Measurements from ENCODE around the gene ALG1.
"Not testable (repeated sequence)": the region's sequence is repeated elsewhere in the genome, so short reads cannot be mapped to it uniquely, and the experiment has no call there.

Gene ALG1

DNA sequence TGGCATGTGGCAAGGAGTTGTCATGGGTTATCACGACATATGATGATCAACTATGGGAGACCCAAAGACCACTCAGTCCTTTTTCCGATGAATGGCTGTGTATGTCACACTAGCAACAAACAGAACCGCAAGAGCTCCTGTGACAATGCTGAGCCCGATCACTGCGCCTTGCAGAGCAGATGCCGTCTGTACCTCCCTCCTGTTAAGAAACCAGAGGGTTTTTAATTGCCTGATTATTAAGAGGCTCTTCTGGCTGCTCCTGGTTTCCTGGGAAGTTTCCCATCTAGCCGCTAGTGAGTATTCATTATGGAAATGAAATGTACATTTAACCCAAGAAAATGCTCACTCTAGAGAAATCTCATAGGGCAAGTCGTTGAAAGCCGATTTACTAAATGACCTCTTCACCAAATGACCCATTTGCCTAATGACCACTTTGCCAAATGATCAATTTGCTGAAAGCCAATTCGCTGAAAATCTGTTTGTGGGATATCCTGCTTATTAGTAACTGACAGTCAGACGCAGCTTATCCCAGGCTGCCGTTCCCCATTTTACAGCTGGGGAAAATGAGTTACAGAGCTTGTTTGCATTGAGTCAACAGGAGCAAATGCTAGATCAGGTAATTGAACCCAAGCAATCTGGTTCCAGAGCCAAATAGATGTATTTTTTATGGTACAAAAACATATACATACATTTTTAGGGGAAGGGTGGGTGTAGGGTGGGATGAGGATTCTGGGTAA is 31.8 kb downstream of the ALG1 start:
- not testable (repeated sequence) for DNase-seq

DNA sequence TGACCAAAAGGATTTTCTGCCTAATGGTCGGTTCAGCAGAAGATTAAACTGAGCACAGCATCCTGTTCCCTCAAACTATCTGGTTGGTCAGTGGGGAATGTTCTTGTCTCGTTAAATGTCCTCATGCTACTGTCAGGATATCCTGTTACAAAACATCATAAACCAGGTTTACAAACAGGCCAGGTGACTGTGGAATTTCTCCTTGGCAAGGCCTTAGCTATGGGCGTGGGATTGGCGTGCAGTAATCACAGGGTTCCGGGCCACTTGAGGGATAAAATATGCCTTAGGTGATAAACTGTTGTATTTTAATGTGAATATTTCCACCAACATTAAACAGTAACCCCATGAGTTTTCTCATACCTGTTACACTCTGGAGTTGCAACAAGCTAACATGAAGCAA is 33.4 kb downstream of the ALG1 start:
- not testable (repeated sequence) for DNase-seq

DNA sequence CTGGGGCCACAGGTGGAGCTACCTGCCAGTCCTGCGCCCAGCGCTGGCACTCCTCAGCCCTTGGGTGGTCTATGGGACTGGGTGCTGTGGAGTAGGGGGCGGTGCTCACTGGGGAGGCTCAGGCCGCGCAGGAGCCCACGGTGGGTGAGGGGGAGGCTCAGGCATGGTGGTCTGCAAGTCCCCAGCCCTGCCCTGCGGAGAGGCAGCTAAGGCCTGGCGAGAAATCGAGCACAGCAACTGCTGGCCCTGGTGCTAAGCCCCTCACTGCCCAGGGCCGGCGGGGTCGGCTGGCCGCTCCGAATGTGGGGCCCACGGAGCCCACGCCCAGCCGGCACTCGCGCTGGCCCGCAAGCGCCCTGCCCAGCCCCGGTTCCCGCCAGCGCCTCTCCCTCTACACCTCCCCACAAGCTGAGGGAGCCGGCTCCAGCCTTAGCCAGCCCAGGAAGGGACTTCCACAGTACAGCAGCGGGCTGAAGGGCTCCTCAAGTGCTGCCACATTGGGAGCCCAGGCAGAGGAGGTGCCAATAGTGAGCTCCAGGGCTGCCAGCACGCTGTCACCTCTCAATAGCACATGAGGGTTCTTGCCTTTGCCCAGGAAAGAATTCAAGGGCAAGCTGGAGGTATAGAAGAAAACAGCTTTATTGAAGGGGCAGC is 37.0 kb downstream of the ALG1 start:
- no peak for DNase-seq

DNA sequence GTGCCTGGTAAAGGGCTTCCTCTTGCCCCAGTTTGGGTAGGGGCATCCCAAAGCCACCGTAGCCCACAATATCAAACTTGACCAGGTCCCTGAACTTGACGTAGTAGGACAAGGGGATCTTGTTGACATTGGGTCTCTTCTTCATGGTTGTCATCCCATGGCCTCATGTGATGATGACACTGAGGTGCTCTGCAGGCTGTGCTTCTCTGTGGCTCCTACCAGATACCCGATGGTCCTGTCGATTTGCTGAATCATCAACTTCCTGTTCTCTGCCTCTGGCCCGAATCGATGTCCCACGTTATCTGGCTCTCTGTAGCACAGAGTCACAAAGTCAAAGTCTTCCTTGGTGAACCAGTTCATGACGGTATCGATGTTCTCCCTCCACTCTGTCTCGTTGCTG is 39.3 kb downstream of the ALG1 start:
- not testable (repeated sequence) for DNase-seq

DNA sequence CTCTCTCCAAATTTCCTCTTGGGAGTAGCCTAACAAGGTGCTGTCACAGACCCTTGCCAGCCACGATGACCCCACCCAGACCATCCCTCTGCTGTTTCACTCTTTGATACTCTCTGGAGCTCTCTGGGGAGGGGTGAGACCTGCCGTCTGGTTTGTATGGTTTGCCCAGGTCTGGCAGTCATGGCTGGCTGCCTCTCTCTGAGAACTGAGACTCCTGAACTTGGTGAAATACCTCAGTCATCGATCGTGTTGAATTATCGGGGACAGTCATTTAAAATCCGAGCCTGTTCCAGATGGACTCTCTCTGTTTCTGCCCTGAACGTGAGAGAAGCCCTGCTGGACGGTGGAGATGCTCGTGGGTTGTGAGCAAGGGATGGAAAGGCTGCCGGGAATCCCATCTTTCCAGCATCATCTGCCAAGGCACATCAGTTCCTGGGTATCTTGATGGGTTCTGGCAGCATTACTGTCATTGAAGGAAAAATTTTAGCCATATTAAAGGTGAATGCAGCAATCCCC is 45.2 kb downstream of the ALG1 start:
- not testable (repeated sequence) for DNase-seq

DNA sequence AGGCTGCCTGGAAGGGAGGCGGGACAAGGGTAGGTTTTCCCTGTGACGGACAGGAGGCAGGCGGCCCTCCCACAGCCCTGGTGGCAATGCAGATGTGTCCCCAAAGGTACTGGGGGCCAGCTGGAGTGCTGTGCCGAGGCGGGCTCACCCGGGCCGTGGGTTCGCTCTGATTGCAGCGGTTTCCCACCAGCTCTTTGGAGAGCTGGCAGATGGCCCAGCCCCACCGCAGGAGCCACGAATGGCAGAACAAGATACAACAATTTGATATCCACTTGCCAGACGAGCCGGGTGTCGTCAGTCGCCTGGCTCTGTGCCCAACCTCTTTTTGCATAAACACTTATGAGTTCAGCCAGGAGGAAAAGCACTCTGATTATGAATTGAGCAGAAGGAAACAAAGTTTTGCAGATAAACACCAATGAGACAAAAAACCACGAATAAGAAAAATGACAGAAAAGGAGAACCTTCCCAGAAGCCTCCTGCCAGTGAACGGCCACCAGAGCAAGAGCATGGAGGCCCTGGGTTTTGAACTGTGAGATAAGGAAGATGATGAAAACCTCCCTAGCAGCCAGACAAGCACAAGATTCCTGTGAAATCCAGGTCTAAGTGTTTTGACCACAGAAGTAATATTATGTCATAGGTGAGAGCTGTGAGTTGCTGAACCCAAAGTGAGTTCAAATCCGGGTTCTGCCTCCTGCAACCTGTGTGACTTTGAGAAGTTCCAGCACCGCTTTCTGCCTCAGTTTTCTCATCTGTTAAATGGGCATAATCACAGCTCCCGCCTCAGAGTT is 45.9 kb downstream of the ALG1 start:
- DNase-seq: peak; percentile 3

DNA sequence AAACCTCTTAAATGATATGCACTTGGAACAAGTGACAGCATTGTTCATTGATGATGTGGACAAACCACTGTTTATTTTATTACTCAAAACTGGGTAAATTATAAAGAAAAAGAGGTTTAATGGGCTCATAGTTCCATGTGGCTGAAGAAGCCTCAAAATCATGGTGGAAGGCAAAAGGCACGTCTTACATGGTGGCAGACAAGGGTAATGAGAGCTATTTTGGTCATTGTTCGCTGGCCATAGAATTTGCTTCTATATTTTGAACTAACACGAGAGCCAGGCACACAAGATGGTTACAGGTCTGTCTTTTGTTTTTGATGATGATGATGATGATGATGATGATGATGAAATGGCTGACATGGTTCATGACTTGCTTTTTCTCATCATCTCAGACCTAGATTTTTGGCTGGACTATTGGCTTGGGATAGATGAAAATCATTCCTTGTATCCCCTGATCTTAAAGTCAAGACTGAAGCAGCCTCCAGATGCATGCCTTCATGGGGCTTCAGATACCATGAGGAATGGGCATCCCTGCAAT is 59.9 kb downstream of the ALG1 start:
- DNase-seq: not testable (repeated sequence)

DNA sequence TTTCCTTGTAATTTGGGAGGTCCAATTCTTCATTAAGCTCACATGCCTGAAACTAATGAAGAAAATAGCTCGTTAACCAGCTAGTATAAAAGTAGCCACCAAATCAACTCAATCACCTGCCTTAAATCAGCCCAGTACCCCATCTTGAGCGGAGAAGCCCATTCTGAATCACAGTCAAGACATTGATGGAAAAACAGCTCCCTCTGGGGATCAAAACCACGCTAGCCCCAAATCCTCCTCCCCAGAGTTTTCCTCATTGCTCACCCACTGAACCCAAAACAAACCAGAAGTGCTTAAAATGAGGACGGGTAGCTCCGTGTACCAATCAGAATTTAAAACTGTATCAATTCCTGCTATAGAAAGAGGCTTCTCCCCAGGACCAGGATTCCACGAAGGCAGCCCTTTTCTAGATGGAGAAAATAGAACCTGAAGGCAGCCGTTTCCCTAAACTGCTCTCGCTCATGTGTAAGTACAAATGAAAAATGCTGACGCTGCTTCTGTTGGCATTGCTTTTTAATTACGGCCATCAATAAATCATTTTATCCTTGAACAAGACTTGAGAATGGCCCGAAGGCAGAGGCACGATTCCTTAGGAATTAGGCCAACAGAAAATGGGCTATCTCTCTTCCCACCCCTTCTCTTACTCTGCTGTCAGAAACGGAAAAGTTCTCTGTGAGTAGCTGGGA is 61.4 kb downstream of the ALG1 start:
- not testable (repeated sequence) for DNase-seq

DNA sequence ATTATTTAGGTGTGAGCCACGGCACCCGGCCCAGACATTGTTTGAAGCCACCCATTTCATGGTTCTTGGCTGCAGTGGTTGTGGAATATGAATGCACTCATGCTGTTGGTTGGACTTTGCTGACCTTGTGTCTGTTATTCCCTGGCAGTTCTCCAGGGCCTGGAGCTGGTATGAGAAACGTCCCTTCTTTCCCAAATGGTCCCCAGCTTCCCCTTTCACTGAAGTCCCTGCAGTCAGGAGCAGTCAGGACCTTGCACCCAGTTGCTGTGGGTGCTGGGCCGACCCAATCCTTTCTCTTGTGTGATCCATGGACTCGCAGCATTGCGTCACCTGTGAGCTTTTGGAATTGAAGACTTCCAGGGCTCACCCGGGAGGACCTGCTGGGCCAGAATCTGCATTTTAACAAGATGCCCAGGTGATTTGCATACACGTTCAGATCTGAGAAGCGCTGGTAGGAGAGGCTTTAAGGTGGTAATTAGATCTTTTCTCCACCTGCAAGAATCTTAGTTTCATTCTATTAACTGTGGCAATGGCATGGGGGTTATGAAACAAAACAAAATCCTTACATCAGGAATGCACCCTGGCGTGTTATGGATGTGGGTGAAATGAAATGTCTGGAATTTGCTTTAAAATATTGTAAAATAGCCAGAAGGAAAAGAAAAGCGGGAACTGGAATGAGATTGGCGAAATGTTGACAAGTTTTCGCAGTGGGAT is 63.3 kb downstream of the ALG1 start:
- not testable (repeated sequence) for DNase-seq
